ENCODE results near the gene RPL28.

RPL28 gene

GRCh38 chr19:55441692-55442321 lies 56.1 kb downstream of the RPL28 start:
- Histone ChIP-seq H3K27me3 (ENCODE audit: insufficient read depth, poor library complexity, severe bottlenecking) (peaks cover 34% of the 10 kb centered on the region), H3K27ac (replicated peaks) (no peak overlapping the region), H3K4me3 (replicated peaks; ENCODE audit: insufficient read depth, low read length) (no peak overlapping the region)
- TF ChIP-seq POLR2AphosphoS5 (IDR thresholded peaks at IDR 0.05; ENCODE audit: low read depth) (no peak), SPI1 (IDR thresholded peaks at IDR 0.05; ENCODE audit: borderline replicate concordance, low read depth) (no peak), GABPA (IDR thresholded peaks at IDR 0.05; ENCODE audit: low read depth) (no peak), CTCF (IDR thresholded peaks at IDR 0.05; ENCODE audit: insufficient read depth, low read length) (no peak)
- TF ChIP-seq, protein P1, sequence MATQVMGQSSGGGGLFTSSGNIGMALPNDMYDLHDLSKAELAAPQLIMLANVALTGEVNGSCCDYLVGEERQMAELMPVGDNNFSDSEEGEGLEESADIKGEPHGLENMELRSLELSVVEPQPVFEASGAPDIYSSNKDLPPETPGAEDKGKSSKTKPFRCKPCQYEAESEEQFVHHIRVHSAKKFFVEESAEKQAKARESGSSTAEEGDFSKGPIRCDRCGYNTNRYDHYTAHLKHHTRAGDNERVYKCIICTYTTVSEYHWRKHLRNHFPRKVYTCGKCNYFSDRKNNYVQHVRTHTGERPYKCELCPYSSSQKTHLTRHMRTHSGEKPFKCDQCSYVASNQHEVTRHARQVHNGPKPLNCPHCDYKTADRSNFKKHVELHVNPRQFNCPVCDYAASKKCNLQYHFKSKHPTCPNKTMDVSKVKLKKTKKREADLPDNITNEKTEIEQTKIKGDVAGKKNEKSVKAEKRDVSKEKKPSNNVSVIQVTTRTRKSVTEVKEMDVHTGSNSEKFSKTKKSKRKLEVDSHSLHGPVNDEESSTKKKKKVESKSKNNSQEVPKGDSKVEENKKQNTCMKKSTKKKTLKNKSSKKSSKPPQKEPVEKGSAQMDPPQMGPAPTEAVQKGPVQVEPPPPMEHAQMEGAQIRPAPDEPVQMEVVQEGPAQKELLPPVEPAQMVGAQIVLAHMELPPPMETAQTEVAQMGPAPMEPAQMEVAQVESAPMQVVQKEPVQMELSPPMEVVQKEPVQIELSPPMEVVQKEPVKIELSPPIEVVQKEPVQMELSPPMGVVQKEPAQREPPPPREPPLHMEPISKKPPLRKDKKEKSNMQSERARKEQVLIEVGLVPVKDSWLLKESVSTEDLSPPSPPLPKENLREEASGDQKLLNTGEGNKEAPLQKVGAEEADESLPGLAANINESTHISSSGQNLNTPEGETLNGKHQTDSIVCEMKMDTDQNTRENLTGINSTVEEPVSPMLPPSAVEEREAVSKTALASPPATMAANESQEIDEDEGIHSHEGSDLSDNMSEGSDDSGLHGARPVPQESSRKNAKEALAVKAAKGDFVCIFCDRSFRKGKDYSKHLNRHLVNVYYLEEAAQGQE (IDR thresholded peaks at IDR 0.05; ENCODE audit: insufficient replicate concordance, low read depth), result no peak
- no peak for DNase-seq (ENCODE audit: low read depth in 1 of 2, low spot score in 1 of 2)

- Histone ChIP-seq H3K27me3 (ENCODE audit: insufficient read depth, poor library complexity, severe bottlenecking) (peaks cover 34% of the 10 kb centered on the region), H3K27ac (replicated peaks) (no peak overlapping the region), H3K4me3 (replicated peaks; ENCODE audit: insufficient read depth, low read length) (no peak overlapping the region)
- DNase-seq (ENCODE audit: low read depth in 1 of 2, low spot score in 1 of 2), result peak in 1 of 2 experiments; percentile 30
- TF ChIP-seq GABPA (IDR thresholded peaks at IDR 0.05; ENCODE audit: low read depth) (no peak), POLR2AphosphoS5 (IDR thresholded peaks at IDR 0.05; ENCODE audit: low read depth) (no peak), CTCF (IDR thresholded peaks at IDR 0.05; ENCODE audit: insufficient read depth, low read length) (no peak), SPI1 (IDR thresholded peaks at IDR 0.05; ENCODE audit: borderline replicate concordance, low read depth) (no peak)
- TF ChIP-seq, protein P1 (IDR thresholded peaks at IDR 0.05; ENCODE audit: insufficient replicate concordance, low read depth), result no peak
Measured at GRCh38 chr19:55442372-55442961, 56.7 kb downstream of the RPL28 start.

DNA sequence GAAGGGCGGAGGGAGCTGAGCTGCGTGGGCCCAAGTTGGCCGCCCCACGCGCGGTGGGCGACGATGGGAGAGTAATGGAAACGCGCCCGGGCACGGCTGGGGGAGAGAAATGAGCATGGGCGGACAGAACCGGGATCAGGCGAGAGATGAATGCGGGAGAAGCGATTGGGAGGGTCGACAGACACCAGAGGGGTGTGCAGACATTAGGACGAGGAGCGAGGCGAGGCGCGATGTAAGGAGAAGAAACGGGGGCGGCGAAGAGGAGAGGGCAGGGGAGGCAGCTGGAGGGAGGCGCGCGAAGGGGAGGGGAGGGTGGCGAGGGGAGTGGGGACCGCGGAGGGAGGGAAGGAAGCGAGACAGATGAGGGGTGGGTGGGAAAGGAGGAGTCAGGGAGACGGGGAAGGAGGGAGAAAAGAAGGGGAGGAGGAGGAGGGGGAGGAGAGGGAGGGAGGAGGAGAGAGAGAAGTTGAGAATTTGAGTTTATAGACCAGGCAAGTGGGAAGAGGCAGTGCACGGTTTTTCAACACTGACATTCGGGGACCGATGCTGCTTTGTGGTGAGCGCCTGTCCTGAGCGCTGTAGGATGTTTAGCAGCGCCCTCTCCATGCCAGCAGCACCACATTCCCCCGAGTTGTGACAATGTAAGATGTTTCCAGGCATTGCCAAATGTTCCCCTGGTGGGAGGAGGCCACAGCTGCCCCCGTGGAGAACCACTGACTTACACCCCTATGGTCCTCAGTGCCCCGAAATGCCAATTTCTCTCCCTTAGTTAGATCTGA lies 57.5 kb downstream of the RPL28 start, which contains the start of gene SHISA7:
SHISA7 (minus strand) TSS at position 256 of the 779 bp plus-strand sequence. CDS start 437 bp downstream, outside the sequence.
- Histone ChIP-seq H3K4me3 (replicated peaks; ENCODE audit: insufficient read depth, low read length) (no peak within 1 kb of the TSS), H3K27me3 (ENCODE audit: insufficient read depth, poor library complexity, severe bottlenecking) (peaks cover 34% of the 10 kb centered on the region)

More for the DNA sequence above, 57.5 kb downstream of the RPL28 start, which contains the start of gene SHISA7:
- no peak within 1 kb of the TSS for H3K27ac ChIP-seq (replicated peaks)
- TF ChIP-seq SPI1 (IDR thresholded peaks at IDR 0.05; ENCODE audit: borderline replicate concordance, low read depth) (no peak), GABPA (IDR thresholded peaks at IDR 0.05; ENCODE audit: low read depth) (no peak), CTCF (IDR thresholded peaks at IDR 0.05; ENCODE audit: insufficient read depth, low read length) (no peak), POLR2AphosphoS5 (IDR thresholded peaks at IDR 0.05; ENCODE audit: low read depth) (no peak)
- TF ChIP-seq, protein P1 (IDR thresholded peaks at IDR 0.05; ENCODE audit: insufficient replicate concordance, low read depth), result no peak
- DNase-seq (ENCODE audit: low read depth in 1 of 2, low spot score in 1 of 2), result peak in 1 of 2 experiments; percentile 34
